Mucosa of rectum (tissue), 2 donors: ENCODE data around the gene MEGF10.

Experiments used
- H3K27ac ChIP-seq, 2 donors: one replicate each; pipeline ENCODE4 v1.7.0; 2013; ENCODE audit warnings: inconsistent platforms in 2 of 2, low read depth in 2 of 2, low read length in 2 of 2
- H3K27me3 ChIP-seq, 2 donors: one replicate each; pipeline ENCODE4 v1.7.0; 2013; ENCODE audit warnings: low read length in 2 of 2; ENCODE audit not compliant: control insufficient read depth in 2 of 2, insufficient read depth in 2 of 2
- H3K36me3 ChIP-seq, 2 donors: one replicate each; pipeline ENCODE4 v1.7.0; 2013; ENCODE audit warnings: low read length in 2 of 2; ENCODE audit not compliant: control insufficient read depth in 2 of 2, insufficient read depth in 2 of 2
- H3K4me1 ChIP-seq, 2 donors: one replicate each; pipeline ENCODE4 v1.7.0; 2013; ENCODE audit warnings: low read length in 2 of 2, mild to moderate bottlenecking in 1 of 2; ENCODE audit not compliant: control insufficient read depth in 2 of 2, insufficient read depth in 2 of 2
- H3K4me3 ChIP-seq, 2 donors: one replicate each; pipeline ENCODE4 v1.7.0; 2013; ENCODE audit warnings: low read length in 2 of 2
- H3K9ac ChIP-seq, 2 donors: one replicate each; pipeline ENCODE4 v1.7.0; 2013; ENCODE audit warnings: low read length in 2 of 2, low read depth in 1 of 2, mild to moderate bottlenecking in 1 of 2
- H3K9me3 ChIP-seq, 2 donors: one replicate each; pipeline ENCODE4 v1.7.0; 2013; ENCODE audit warnings: low read length in 2 of 2; ENCODE audit not compliant: control insufficient read depth in 2 of 2
- donor health status: healthy.
- donor health status: Normal muscosa, but diverticular disease.

The MEGF10 gene

DNA sequence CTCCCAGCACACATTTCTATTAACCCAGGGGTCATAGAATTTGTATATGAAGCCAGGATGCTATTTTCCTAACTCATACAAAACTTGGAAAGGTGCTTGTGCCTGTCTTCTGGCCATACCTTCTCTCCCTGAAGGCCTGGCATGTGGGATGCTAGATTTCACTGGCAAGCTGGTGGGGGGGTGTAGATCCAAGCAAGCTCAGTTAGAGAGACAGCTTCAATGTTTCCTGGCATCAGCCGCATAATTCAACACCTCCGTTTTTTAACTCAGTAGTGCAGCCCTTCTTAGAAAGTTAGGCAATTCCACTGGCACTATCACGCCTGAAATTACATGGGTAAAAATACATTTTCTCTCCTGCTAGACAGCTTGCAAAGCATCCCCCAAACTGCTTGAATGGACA is 51.8 kb downstream of the MEGF10 start:
- Histone ChIP-seq H3K36me3 (no peaks in the 10 kb centered on the region), H3K4me3 (no peak overlapping the region), H3K27me3 (no peaks in the 10 kb centered on the region), H3K27ac (no peak overlapping the region), H3K4me1 (no peaks in the 10 kb centered on the region), H3K9ac (no peak overlapping the region), H3K9me3 (no peaks in the 10 kb centered on the region)

DNA sequence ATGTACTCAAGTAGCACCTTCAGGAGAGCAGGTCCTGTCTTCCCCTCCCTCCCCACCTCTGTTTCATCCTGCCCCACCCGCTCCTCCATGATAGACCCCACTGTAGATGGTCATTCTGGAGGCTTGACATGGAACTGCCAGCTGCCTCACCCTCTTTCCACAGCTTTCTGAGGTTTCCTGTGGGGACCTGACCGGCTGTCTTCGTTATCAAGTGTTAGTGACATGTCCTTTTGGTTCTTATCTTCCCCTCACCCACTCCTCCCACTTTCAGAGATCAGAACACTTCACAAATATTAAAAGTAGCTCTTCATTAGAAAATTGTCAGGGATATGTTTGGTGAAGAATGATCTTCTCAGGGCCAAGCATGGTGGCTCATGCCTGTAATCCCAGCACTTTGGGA is 52.7 kb downstream of the MEGF10 start:
- Histone ChIP-seq H3K4me1 (no peaks in the 10 kb centered on the region), H3K4me3 (no peak overlapping the region), H3K27ac (no peak overlapping the region), H3K36me3 (no peaks in the 10 kb centered on the region), H3K27me3 (no peaks in the 10 kb centered on the region), H3K9me3 (no peaks in the 10 kb centered on the region), H3K9ac (no peak overlapping the region)

DNA sequence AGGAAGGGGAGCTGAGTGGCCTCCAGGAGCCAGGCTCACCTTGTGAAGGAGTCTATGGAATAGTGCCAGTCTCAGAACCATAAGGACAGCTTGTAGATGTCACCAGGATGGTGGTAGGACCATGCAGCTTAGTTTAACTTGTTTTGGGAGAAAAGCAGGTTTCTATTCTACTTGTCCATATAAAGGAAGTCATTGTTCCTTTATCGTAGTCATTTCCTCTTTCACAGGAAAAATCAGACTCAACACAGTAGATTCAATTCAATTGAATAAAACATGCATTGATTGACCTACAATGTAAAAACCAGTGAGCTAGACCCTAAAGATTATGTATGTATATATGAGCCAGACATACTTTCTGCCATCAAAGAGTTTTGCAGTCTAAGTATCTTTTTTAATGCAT is 53.3 kb downstream of the MEGF10 start:
- H3K36me3 ChIP-seq = no peaks in the 10 kb centered on the region
- H3K9ac ChIP-seq = no peak overlapping the region
- no peaks in the 10 kb centered on the region for H3K27me3 ChIP-seq
- H3K4me3 ChIP-seq = no peak overlapping the region
- H3K4me1 ChIP-seq = no peaks in the 10 kb centered on the region
- H3K9me3 ChIP-seq = no peaks in the 10 kb centered on the region
- no peak overlapping the region for H3K27ac ChIP-seq

DNA sequence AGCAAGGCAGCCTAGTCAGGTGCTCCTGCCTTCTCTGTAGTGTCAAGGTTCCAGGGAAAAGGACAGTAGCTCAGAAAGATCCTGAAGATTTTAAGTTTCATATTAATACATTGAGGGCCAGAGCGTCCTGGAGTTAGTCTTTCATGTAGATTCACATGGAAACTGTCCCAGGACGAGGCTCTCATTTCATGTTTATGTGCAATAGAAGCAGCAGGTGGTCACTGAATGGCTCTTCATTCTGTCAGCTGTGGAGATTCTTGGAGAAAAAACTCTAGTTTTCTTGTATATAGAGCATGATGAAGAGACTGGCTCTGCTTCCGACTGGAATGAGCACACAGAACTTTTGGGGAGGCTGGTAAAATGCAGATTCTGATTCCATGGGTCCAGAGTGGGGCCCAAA is 54.3 kb downstream of the MEGF10 start:
- Histone ChIP-seq H3K4me1 (no peaks in the 10 kb centered on the region), H3K36me3 (no peaks in the 10 kb centered on the region), H3K27ac (no peak overlapping the region), H3K27me3 (no peaks in the 10 kb centered on the region), H3K4me3 (no peak overlapping the region), H3K9me3 (no peaks in the 10 kb centered on the region), H3K9ac (no peak overlapping the region)

DNA sequence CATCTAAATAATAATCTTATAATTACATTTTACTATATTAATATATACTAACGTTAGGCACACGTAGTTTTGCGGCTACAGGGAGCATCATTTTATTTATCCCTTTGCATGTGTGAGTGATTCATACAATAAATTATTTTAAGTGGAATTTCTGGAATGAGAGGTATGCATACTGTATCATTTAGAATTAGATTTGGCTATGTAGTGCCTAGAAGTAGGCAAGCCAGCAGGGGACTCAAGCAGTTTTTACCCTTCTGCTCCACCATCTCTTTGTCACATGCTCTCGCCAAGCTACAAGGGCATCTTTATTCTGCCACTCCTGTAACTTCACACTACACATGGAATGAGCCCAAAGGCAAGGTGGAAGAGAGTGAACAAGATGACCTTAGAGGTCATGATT is 60.8 kb downstream of the MEGF10 start:
- H3K27me3 ChIP-seq = no peaks in the 10 kb centered on the region
- H3K27ac ChIP-seq = no peak overlapping the region
- no peaks in the 10 kb centered on the region for H3K36me3 ChIP-seq
- no peaks in the 10 kb centered on the region for H3K9me3 ChIP-seq
- no peak overlapping the region for H3K9ac ChIP-seq
- H3K4me3 ChIP-seq = no peak overlapping the region
- peaks cover 0 to 4% of the 10 kb centered on the region in 2 donors for H3K4me1 ChIP-seq

DNA sequence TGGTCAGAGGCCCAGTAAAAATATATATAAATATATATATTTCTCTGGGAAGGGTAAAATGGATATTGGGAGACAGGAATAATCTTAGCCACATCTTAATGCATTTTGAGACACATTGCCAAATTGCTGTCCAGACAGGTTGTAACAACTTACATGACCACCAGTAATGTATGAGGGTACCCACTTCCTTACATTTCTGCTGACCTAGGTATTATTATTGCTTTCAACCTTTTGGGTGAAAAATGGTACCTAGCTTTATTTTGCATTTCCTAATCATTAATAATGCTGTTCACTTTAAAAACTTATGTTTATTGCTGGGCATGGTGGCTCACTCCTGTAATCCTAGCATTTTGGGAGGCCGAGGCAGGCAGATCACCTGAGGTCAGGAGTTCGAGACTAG is 61.5 kb downstream of the MEGF10 start:
- Histone ChIP-seq H3K36me3 (no peaks in the 10 kb centered on the region), H3K4me3 (no peak overlapping the region), H3K27me3 (no peaks in the 10 kb centered on the region), H3K9ac (no peak overlapping the region), H3K27ac (no peak overlapping the region), H3K4me1 (peaks cover 0 to 4% of the 10 kb centered on the region in 2 donors), H3K9me3 (no peaks in the 10 kb centered on the region)

DNA sequence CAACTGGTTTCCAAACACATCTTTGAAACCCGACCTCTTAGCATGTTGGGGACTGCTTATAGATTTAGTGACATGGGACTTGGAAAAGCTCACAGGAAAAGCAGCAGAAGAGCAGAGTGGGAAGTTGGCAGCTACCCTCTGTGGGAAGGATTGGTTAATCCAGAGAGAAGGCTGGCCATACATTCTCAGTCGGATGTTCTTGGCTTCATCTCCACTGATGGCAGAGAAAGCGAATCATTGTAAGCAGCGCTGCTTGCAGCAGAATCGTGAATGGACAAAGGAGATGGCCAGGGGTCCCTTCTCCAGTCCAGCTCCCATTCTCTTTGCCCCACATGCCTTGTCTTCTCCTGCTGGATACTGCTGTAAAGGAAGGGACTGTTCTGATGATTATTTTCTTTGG is 62.7 kb downstream of the MEGF10 start:
- Histone ChIP-seq H3K4me3 (no peak overlapping the region), H3K9ac (no peak overlapping the region), H3K4me1 (peaks cover 0 to 4% of the 10 kb centered on the region in 2 donors), H3K27ac (no peak overlapping the region), H3K9me3 (no peaks in the 10 kb centered on the region), H3K27me3 (no peaks in the 10 kb centered on the region), H3K36me3 (no peaks in the 10 kb centered on the region)

DNA sequence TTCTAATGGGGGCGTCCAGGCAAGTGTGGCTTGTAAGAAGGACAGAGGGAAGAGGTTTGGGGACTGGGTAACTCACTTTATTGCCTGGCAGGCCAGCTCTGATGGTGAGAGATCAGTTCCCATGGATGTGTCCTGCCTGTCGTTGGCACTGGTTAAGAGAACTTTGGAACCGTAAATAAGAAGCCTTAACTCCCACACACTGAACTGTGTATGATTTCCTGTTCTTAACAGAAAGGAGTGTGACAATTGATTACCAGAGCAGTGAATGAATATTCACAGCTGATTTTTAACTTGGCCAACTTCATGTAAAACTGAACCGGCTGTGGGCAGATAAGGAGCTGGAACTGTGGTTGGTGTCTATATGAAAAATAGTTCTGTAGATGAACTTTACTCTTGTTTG is 63.2 kb downstream of the MEGF10 start:
- H3K4me1 ChIP-seq = peaks cover 0 to 4% of the 10 kb centered on the region in 2 donors
- H3K9ac ChIP-seq = no peak overlapping the region
- no peak overlapping the region for H3K27ac ChIP-seq
- H3K27me3 ChIP-seq = no peaks in the 10 kb centered on the region
- no peaks in the 10 kb centered on the region for H3K9me3 ChIP-seq
- no peaks in the 10 kb centered on the region for H3K36me3 ChIP-seq
- H3K4me3 ChIP-seq = no peak overlapping the region

DNA sequence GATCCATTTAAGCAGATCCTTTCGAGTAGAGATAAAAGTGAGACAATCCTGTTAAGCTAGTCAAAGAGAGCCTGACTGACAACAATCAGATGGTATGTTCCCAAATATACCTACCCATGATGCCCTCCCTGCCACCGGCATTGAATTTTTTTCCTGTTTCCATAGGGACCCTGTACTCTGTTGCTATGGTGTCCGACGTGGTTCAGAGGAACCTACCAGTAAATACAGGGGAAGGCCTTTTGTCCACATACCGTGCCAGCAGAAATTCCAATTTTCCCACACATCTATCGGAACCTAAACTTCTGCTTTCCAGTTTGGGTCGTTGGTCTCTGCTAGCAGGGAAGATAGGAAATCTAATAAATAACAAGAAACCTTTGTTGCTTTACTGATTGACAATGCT is 64.7 kb downstream of the MEGF10 start:
- no peak overlapping the region for H3K9ac ChIP-seq
- no peaks in the 10 kb centered on the region for H3K27me3 ChIP-seq
- no peak overlapping the region for H3K27ac ChIP-seq
- H3K36me3 ChIP-seq = no peaks in the 10 kb centered on the region
- H3K9me3 ChIP-seq = no peaks in the 10 kb centered on the region
- H3K4me3 ChIP-seq = no peak overlapping the region
- peaks cover 0 to 4% of the 10 kb centered on the region in 2 donors for H3K4me1 ChIP-seq

DNA sequence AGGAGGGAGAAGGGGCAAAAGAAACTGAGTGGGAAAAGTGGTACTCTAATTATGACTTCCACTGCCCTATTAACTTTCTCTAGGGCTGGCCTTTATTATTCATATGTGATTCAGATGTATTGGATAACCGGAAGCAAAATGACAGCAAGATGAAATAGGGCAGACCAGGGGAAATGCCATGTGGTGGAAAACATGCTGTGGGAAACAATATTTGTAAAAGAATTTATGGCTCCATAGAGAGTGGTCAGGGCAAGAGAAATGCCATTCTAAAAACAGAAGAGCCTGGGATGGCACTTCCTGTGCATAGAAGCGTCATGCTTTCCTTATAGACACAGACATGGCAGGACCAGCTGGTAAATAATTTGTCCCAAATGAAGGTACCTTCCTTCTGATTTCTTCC is 67.7 kb downstream of the MEGF10 start:
- H3K9ac ChIP-seq = no peak overlapping the region
- no peaks in the 10 kb centered on the region for H3K9me3 ChIP-seq
- no peak overlapping the region for H3K4me3 ChIP-seq
- H3K27me3 ChIP-seq = no peaks in the 10 kb centered on the region
- peaks cover 0 to 4% of the 10 kb centered on the region in 2 donors for H3K4me1 ChIP-seq
- H3K36me3 ChIP-seq = no peaks in the 10 kb centered on the region
- no peak overlapping the region for H3K27ac ChIP-seq

DNA sequence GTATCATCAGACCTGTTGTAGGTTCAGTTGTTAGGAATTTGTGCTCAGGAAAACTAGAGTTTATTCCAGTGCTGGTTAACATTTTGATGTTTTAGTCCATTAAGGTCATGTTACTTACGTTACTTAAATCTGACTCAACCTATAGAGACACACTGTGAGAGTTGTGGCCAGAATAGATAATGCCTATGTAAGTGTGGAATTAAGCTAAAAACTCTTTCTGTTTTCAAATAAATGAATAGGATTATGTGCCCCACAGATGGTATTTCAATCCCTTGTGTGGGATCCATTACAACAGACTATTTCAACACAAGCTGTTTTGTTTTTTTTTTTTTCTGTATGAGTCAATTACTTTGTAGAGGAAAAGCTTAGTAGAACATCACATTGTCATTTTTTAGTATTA is 68.1 kb downstream of the MEGF10 start:
- no peak overlapping the region for H3K9ac ChIP-seq
- no peaks in the 10 kb centered on the region for H3K36me3 ChIP-seq
- no peaks in the 10 kb centered on the region for H3K27me3 ChIP-seq
- no peaks in the 10 kb centered on the region for H3K9me3 ChIP-seq
- H3K4me1 ChIP-seq = peaks cover 0 to 2% of the 10 kb centered on the region in 2 donors
- H3K4me3 ChIP-seq = no peak overlapping the region
- H3K27ac ChIP-seq = no peak overlapping the region
